ENCODE measurements around the gene IL10RA.

DNA sequence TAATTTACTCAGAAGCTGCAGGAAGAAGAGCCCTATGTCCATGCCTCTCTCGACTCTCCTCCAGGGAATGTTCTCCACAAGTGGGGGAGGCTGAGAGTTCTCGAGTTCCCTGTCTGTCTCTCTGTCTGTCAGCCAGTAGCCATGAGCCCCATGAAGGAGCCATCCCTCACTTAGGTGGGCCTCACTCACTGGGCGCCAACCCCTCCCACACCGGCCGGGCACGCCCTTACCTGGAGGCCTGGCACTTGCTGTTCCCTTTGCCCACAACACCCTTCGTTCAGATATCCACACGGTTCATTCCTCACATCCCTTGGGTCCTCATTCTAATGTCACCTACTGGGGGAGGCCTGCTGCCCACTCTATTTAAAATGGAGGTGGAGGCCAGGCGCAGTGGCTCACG lies 14.2 kb upstream of the IL10RA start:
- TF ChIP-seq, protein P1, sequence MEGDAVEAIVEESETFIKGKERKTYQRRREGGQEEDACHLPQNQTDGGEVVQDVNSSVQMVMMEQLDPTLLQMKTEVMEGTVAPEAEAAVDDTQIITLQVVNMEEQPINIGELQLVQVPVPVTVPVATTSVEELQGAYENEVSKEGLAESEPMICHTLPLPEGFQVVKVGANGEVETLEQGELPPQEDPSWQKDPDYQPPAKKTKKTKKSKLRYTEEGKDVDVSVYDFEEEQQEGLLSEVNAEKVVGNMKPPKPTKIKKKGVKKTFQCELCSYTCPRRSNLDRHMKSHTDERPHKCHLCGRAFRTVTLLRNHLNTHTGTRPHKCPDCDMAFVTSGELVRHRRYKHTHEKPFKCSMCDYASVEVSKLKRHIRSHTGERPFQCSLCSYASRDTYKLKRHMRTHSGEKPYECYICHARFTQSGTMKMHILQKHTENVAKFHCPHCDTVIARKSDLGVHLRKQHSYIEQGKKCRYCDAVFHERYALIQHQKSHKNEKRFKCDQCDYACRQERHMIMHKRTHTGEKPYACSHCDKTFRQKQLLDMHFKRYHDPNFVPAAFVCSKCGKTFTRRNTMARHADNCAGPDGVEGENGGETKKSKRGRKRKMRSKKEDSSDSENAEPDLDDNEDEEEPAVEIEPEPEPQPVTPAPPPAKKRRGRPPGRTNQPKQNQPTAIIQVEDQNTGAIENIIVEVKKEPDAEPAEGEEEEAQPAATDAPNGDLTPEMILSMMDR (IDR thresholded peaks at IDR 0.05; ENCODE audit: low read length): no peak
- TF ChIP-seq EZH2 (optimal IDR thresholded peaks at IDR 0.05; ENCODE audit: low read depth, low read length) (no peak), EZH2phosphoT487 (IDR thresholded peaks at IDR 0.05; ENCODE audit: low read length) (no peak)

Data from MM.1S (cell line).